ENCODE data around the gene RPL32. TPM values are rescaled to one million over a fixed set of nuclear protein-coding genes. Genes with fewer than 3 reads are reported as not detected.
A peak's percentile ranks its signal among the peaks of the same experiment; 100 is the strongest.

RPL32 gene
- total and polyA plus RNA-seq, 9 of the 15 experiments (the other 6 are each of a cell fraction or from before 2014, with no cell fraction given) = 2,738 to 6,200 (median 4,286) TPM

DNA sequence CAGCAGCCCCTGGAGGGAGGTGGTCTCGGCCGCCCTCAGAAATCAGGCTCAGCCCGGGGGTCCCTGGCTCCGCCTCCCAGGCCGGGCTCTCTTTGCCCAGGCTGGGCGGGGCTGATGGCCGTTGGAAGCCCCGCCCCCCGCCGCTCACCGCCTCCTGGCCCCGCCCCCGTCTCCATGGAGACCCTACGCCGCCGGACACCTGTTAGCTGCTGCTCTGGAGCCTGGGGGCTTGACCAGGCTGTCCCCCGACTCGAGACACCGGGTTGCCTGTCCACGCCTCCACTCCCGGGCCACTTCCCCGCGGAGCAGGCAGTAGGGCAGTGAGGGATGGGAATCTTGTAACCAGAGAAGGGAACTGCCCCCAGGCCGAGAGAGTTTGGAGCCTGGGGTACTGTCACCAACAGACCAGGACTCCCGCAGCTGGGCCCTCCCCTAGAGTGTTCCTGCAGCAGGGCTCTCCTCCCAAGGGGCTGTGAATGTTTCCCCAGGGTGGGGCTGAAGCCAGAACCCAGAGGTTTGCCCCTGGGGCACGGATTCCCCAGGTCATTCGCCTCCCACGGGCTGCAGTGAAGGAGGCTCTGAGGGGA lies 27.8 kb upstream of the RPL32 start:
- no peaks in the 10 kb centered on the region for H4K20me1 ChIP-seq (replicated peaks; ENCODE audit: control insufficient read depth, insufficient read depth, low read length)
- peaks cover 8 to 30% of the 10 kb centered on the region in 2 experiments for H3K4me1 ChIP-seq (replicated peaks in 1 of 2; ENCODE audit: control insufficient read depth in 2 of 2, insufficient read depth in 2 of 2, low read length in 2 of 2)
- FAIRE-seq (peak; percentile 54), DNase-seq (ENCODE audit: extremely low read depth in 1 of 4, low spot score in 3 of 4) (peak; percentile 76 to 92 (median 90)), ATAC-seq (peak; percentile 93)
- peak overlapping the region; percentile 47 for H3K4me3 ChIP-seq
- H3K27me3 ChIP-seq (ENCODE audit: control insufficient read depth in 2 of 2, insufficient read depth in 2 of 2, low read length in 2 of 2) = no peaks in the 10 kb centered on the region
- H3K27ac ChIP-seq (ENCODE audit: extremely low read depth, low read depth, low read length) = peak overlapping the region; percentile 79
- H3K9me1 ChIP-seq (ENCODE audit: control insufficient read depth, insufficient read depth, low read length) = no peaks in the 10 kb centered on the region
- H3K9ac ChIP-seq (ENCODE audit: insufficient read depth in 1 of 2, low read depth in 2 of 2, low read length in 2 of 2) = peak overlapping the region; percentile 79 to 88; a peak in 3 of 4 replicates
- no peaks in the 10 kb centered on the region for H3K79me2 ChIP-seq (ENCODE audit: control insufficient read depth, insufficient read depth, low read length)
- H3K36me3 ChIP-seq (ENCODE audit: control insufficient read depth, insufficient read depth, low read length) = no peaks in the 10 kb centered on the region
- intact Hi-C loops (cut with micrococcal nuclease) (no loop called here), in situ Hi-C loops (cut with MboI) (no loop called here)
- 11% methylated on average over 23 of the region's 28 CpGs for WGBS (ENCODE audit: insufficient coverage, low coverage, missing lambda C conversion rate)
- BruUV-seq (replicated peaks) = no TSS peak
- ChIA-PET CTCF (ENCODE audit: low intra/inter-chr PET ratio) (interaction anchor here (3.1 kb wide), 1 partner anchor 22 kb away, joined by 42 read pairs; no protein-coding TSS in a partner anchor), POLR2A (interaction anchor here (0.6 to 2.2 kb wide), 8 partner anchors 9 to 750 kb away, joined by 3 to 8 read pairs (median 5); no protein-coding TSS in a partner anchor)
- H3K9me3 ChIP-seq (replicated peaks; ENCODE audit: control insufficient read depth, insufficient read depth, low read depth, low read length) = peaks cover 10% of the 10 kb centered on the region
- peak overlapping the region; percentile 97 for H2AFZ ChIP-seq (ENCODE audit: low read depth, low read length)
- H3K4me2 ChIP-seq (ENCODE audit: insufficient read depth, low read length) = peak overlapping the region; percentile 94
- TF ChIP-seq FOXP4 (CRISPR knock-in tag; IDR thresholded peaks at IDR 0.05; ENCODE audit: borderline replicate concordance) (no peak), ZBTB34 (CRISPR knock-in tag; IDR thresholded peaks at IDR 0.05) (no peak), TAF1 (IDR thresholded peaks at IDR 0.05; ENCODE audit: control insufficient read depth, extremely low read depth, insufficient read depth, low read length, severe bottlenecking) (no peak), TCF7 (IDR thresholded peaks at IDR 0.05; ENCODE audit: borderline replicate concordance) (no peak), HEY1 (CRISPR knock-in tag; IDR thresholded peaks at IDR 0.05; ENCODE audit: borderline replicate concordance) (no peak), RBM39 (optimal IDR thresholded peaks at IDR 0.05; ENCODE audit: low read depth, low read length) (no peak), DPF2 (IDR thresholded peaks at IDR 0.05) (no peak), ZBTB7A (IDR thresholded peaks at IDR 0.05; ENCODE audit: borderline replicate concordance, control insufficient read depth, low read depth, low read length) (peak; percentile 33; the same call in 1 of the 2 replicates), ATF3 (IDR thresholded peaks at IDR 0.05) (no peak), ATF3 (CRISPR knock-in tag; conservative IDR thresholded peaks at IDR 0.05) (no peak), SIN3B (IDR thresholded peaks at IDR 0.05; ENCODE audit: low read depth) (peak; percentile 10; the same call in 1 of the 2 replicates), ZBED1 (IDR thresholded peaks at IDR 0.05) (no peak)
- TF ChIP-seq, protein P1, sequence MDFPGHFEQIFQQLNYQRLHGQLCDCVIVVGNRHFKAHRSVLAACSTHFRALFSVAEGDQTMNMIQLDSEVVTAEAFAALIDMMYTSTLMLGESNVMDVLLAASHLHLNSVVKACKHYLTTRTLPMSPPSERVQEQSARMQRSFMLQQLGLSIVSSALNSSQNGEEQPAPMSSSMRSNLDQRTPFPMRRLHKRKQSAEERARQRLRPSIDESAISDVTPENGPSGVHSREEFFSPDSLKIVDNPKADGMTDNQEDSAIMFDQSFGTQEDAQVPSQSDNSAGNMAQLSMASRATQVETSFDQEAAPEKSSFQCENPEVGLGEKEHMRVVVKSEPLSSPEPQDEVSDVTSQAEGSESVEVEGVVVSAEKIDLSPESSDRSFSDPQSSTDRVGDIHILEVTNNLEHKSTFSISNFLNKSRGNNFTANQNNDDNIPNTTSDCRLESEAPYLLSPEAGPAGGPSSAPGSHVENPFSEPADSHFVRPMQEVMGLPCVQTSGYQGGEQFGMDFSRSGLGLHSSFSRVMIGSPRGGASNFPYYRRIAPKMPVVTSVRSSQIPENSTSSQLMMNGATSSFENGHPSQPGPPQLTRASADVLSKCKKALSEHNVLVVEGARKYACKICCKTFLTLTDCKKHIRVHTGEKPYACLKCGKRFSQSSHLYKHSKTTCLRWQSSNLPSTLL (IDR thresholded peaks at IDR 0.05) = no peak
- TF ChIP-seq, protein P2, sequence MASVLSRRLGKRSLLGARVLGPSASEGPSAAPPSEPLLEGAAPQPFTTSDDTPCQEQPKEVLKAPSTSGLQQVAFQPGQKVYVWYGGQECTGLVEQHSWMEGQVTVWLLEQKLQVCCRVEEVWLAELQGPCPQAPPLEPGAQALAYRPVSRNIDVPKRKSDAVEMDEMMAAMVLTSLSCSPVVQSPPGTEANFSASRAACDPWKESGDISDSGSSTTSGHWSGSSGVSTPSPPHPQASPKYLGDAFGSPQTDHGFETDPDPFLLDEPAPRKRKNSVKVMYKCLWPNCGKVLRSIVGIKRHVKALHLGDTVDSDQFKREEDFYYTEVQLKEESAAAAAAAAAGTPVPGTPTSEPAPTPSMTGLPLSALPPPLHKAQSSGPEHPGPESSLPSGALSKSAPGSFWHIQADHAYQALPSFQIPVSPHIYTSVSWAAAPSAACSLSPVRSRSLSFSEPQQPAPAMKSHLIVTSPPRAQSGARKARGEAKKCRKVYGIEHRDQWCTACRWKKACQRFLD (CRISPR knock-in tag; IDR thresholded peaks at IDR 0.05) = no peak
